Trophoblast cell (in vitro differentiated cells and primary cell): ENCODE results near the gene CTSW.

Source experiments
- DNase-seq, 2 donors: peaks; one replicate each; pipeline ENCODE4 v3.0.0-alpha.2; 2016
- H2AFZ ChIP-seq: 2 replicates; pipeline ENCODE4 v1.6.1; 2013; ENCODE audit warnings: low read length, moderate library complexity, mild to moderate bottlenecking; ENCODE audit not compliant: insufficient read depth, poor library complexity
- H2AK5ac ChIP-seq: 2 replicates; pipeline ENCODE4 v1.6.1; 2013; ENCODE audit warnings: mild to moderate bottlenecking, low read length
- H2BK120ac ChIP-seq: 2 replicates; pipeline ENCODE4 v1.6.1; 2013; ENCODE audit warnings: low read length, mild to moderate bottlenecking, moderate library complexity; ENCODE audit not compliant: insufficient read depth, poor library complexity
- H2BK12ac ChIP-seq: 2 replicates; pipeline ENCODE4 v1.6.1; 2013; ENCODE audit warnings: mild to moderate bottlenecking, low read length, moderate library complexity
- H2BK5ac ChIP-seq: 2 replicates; pipeline ENCODE4 v1.6.1; 2013; ENCODE audit warnings: low read length, low read depth, moderate library complexity, mild to moderate bottlenecking; ENCODE audit not compliant: poor library complexity
- H3K14ac ChIP-seq: 2 replicates; pipeline ENCODE4 v1.6.1; 2013; ENCODE audit warnings: mild to moderate bottlenecking, low read length
- H3K18ac ChIP-seq: 2 replicates; pipeline ENCODE4 v1.6.1; 2013; ENCODE audit warnings: mild to moderate bottlenecking, low read length
- H3K23ac ChIP-seq: 2 replicates; pipeline ENCODE4 v1.6.1; 2013; ENCODE audit warnings: low read length
- H3K27ac ChIP-seq: 2 replicates; pipeline ENCODE4 v1.5.1; 2013; ENCODE audit warnings: low read depth, mild to moderate bottlenecking, inconsistent platforms, low read length, moderate library complexity
- H3K27me3 ChIP-seq: 2 replicates; pipeline ENCODE4 v1.6.1; 2013; ENCODE audit warnings: inconsistent platforms, mild to moderate bottlenecking, low read length, moderate library complexity; ENCODE audit not compliant: insufficient read depth
- H3K36me3 ChIP-seq, 2 experiments: 1 replicate in 1 of 2; 2 replicates in 1 of 2; pipeline ENCODE4 v1.6.1; 2013; ENCODE audit warnings: low read length in 2 of 2, mild to moderate bottlenecking in 2 of 2, moderate library complexity in 1 of 2; ENCODE audit not compliant: insufficient read depth in 2 of 2, control insufficient read depth in 1 of 2
- H3K4ac ChIP-seq: 2 replicates; pipeline ENCODE4 v1.6.1; 2013; ENCODE audit warnings: low read depth, mild to moderate bottlenecking, low read length, moderate library complexity
- H3K4me1 ChIP-seq, 2 experiments: 1 replicate in 1 of 2; 2 replicates in 1 of 2; pipeline ENCODE4 v1.6.1; 2013; ENCODE audit warnings: low read length in 2 of 2, mild to moderate bottlenecking in 2 of 2, moderate library complexity in 1 of 2; ENCODE audit not compliant: insufficient read depth in 2 of 2, control insufficient read depth in 1 of 2
- H3K4me2 ChIP-seq: 2 replicates; pipeline ENCODE4 v1.6.1; 2013; ENCODE audit warnings: inconsistent platforms, mild to moderate bottlenecking, low read length, moderate library complexity
- H3K4me3 ChIP-seq: 2 replicates; pipeline ENCODE4 v1.5.1; 2013; ENCODE audit warnings: mild to moderate bottlenecking, low read depth, low read length, inconsistent platforms
- H3K79me1 ChIP-seq: one replicate; pipeline ENCODE4 v1.6.1; 2013; ENCODE audit warnings: low read length
- H3K79me2 ChIP-seq: 2 replicates; pipeline ENCODE4 v1.6.1; 2013; ENCODE audit warnings: low read length, mild to moderate bottlenecking; ENCODE audit not compliant: control insufficient read depth, insufficient read depth, poor library complexity
- H3K9ac ChIP-seq: 2 replicates; pipeline ENCODE4 v1.6.1; 2013; ENCODE audit warnings: mild to moderate bottlenecking, low read length
- H3K9me3 ChIP-seq: 2 replicates; pipeline ENCODE4 v1.6.1; 2013; ENCODE audit warnings: low read depth, mild to moderate bottlenecking, control low read depth, inconsistent platforms, low read length; ENCODE audit not compliant: insufficient read depth
- H4K12ac ChIP-seq: 2 replicates; pipeline ENCODE4 v1.6.1; 2013; ENCODE audit warnings: low read depth, mild to moderate bottlenecking, low read length, moderate library complexity
- H4K8ac ChIP-seq: 2 replicates; pipeline ENCODE4 v1.6.1; 2013; ENCODE audit warnings: low read depth, mild to moderate bottlenecking, low read length, moderate library complexity
- H4K91ac ChIP-seq: one replicate; pipeline ENCODE4 v1.6.1; 2013; ENCODE audit warnings: low read depth, mild to moderate bottlenecking, low read length, moderate library complexity
- WGBS: extraction: QIAGEN DNeasy Blood & Tissue Kit; methylation state at CpG from one replicate; pipeline ENCODE4 v1.1.7; 2013; ENCODE audit warnings: missing lambda C conversion rate; ENCODE audit not compliant: insufficient read length, insufficient coverage; ENCODE audit errors: extremely low coverage; 5-methylcytosine and 5-hydroxymethylcytosine counted together

The CTSW gene

DNA sequence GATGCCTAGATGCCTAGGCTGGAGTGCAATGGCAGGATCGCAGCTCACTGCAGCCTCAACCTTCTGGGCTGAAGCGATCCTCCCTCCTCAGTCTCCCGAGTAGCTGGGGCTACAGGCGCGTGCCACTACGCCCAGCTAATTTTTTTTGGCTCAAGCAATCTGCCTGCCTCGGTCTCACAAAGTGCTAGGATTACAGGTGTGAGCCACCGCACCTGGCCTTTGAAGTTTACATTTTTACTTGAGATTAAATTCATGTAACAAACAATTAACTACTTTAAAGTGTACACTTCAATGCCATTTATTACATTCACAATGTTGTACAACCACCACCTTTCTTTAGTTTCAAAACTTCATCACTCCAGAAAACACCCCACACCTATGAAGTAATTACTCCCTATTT is 24.1 kb downstream of the CTSW start:
- H3K79me1 ChIP-seq, result peaks cover 20% of the 10 kb centered on the region
- H2BK12ac ChIP-seq, result no peak overlapping the region
- no peak for DNase-seq
- H3K4me1 ChIP-seq, result peaks cover 33 to 38% of the 10 kb centered on the region in 2 experiments
- no CpG with 5 or more reads among the region's 8 CpGs for WGBS
- no peak overlapping the region for H3K9ac ChIP-seq
- H3K18ac ChIP-seq, result no peak overlapping the region
- no peak overlapping the region for H3K4me3 ChIP-seq
- no peak overlapping the region for H4K12ac ChIP-seq
- H3K4me2 ChIP-seq, result no peak overlapping the region
- no peak overlapping the region for H2AK5ac ChIP-seq
- peak overlapping the region; percentile 55 for H2BK120ac ChIP-seq
- no peaks in the 10 kb centered on the region for H3K36me3 ChIP-seq
- H2AFZ ChIP-seq, result no peak overlapping the region
- no peaks in the 10 kb centered on the region for H3K9me3 ChIP-seq
- H3K79me2 ChIP-seq, result peaks cover 8% of the 10 kb centered on the region
- no peak overlapping the region for H2BK5ac ChIP-seq
- no peak overlapping the region for H3K23ac ChIP-seq
- H3K27me3 ChIP-seq, result peaks cover 13% of the 10 kb centered on the region
- H3K27ac ChIP-seq, result no peak overlapping the region
- no peak overlapping the region for H4K8ac ChIP-seq
- peak overlapping the region; percentile 16 for H4K91ac ChIP-seq
- H3K14ac ChIP-seq, result no peak overlapping the region
- H3K4ac ChIP-seq, result no peak overlapping the region

DNA sequence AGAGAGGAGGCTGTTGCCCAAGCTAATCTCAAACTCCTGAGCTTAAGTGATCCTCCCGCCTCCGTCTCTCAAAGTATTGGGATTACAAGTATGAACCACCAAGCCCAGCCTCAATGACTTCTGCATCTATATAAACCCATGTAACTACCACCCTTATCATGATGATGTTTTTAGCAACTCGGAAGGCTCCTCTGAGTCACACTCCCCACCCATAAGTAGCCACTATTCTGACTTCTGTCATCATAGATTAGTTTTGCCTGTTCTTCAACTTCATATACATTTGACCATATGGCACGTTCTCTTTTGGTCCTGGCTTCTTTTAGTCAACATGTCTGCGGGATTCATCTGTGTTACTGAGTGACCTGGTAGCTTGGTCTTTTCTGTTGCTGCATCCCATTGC is 27.0 kb downstream of the CTSW start:
- H3K79me2 ChIP-seq, result no peaks in the 10 kb centered on the region
- H3K18ac ChIP-seq, result no peak overlapping the region
- H3K4me1 ChIP-seq, result peaks cover 17 to 22% of the 10 kb centered on the region in 2 experiments
- H4K8ac ChIP-seq, result no peak overlapping the region
- no peak overlapping the region for H3K23ac ChIP-seq
- no CpG with 5 or more reads among the region's 5 CpGs for WGBS
- H3K36me3 ChIP-seq, result no peaks in the 10 kb centered on the region
- DNase-seq, result peak in 1 of 2 donors; percentile 42
- H3K27me3 ChIP-seq, result no peaks in the 10 kb centered on the region
- no peak overlapping the region for H2BK12ac ChIP-seq
- H3K4me3 ChIP-seq, result no peak overlapping the region
- peaks cover 7% of the 10 kb centered on the region for H3K79me1 ChIP-seq
- H3K4me2 ChIP-seq, result no peak overlapping the region
- no peak overlapping the region for H3K27ac ChIP-seq
- H3K4ac ChIP-seq, result no peak overlapping the region
- no peak overlapping the region for H4K12ac ChIP-seq
- no peaks in the 10 kb centered on the region for H3K9me3 ChIP-seq
- no peak overlapping the region for H2AFZ ChIP-seq
- H2BK120ac ChIP-seq, result no peak overlapping the region
- no peak overlapping the region for H4K91ac ChIP-seq
- no peak overlapping the region for H3K9ac ChIP-seq
- H2AK5ac ChIP-seq, result no peak overlapping the region
- no peak overlapping the region for H3K14ac ChIP-seq
- H2BK5ac ChIP-seq, result no peak overlapping the region

DNA sequence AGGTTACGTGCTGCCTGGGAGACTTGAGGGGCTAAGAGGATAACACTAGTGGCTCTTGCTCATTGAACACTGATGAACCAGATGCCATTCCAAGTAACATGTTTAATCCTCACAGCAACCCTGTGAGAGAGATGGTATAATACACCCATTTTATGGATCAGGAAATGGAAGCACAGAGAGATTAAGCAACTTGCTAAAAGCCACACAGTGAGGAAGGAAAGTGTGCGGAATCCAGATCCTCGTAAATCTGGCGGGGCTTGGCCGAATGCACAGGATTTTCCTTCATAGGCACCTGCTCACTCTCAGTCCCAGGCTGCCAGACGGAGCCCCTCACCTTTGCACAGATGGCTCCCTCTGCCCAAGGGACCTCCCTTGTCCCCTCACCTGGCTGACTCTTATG is 28.2 kb downstream of the CTSW start:
- peaks cover 10 to 11% of the 10 kb centered on the region in 2 experiments for H3K4me1 ChIP-seq
- no peak overlapping the region for H3K27ac ChIP-seq
- no CpG with 5 or more reads among the region's 6 CpGs for WGBS
- no peak overlapping the region for H2BK120ac ChIP-seq
- H3K23ac ChIP-seq, result no peak overlapping the region
- H3K14ac ChIP-seq, result no peak overlapping the region
- H4K12ac ChIP-seq, result no peak overlapping the region
- H4K91ac ChIP-seq, result no peak overlapping the region
- H3K9me3 ChIP-seq, result no peaks in the 10 kb centered on the region
- H2BK12ac ChIP-seq, result no peak overlapping the region
- no peak overlapping the region for H3K9ac ChIP-seq
- no peak overlapping the region for H2AK5ac ChIP-seq
- H3K27me3 ChIP-seq, result no peaks in the 10 kb centered on the region
- H4K8ac ChIP-seq, result no peak overlapping the region
- H3K36me3 ChIP-seq, result no peaks in the 10 kb centered on the region
- no peak overlapping the region for H3K4me2 ChIP-seq
- H2BK5ac ChIP-seq, result no peak overlapping the region
- no peak overlapping the region for H2AFZ ChIP-seq
- no peak for DNase-seq
- H3K4me3 ChIP-seq, result no peak overlapping the region
- H3K18ac ChIP-seq, result no peak overlapping the region
- H3K79me1 ChIP-seq, result peaks cover 4% of the 10 kb centered on the region
- no peak overlapping the region for H3K4ac ChIP-seq
- no peaks in the 10 kb centered on the region for H3K79me2 ChIP-seq

DNA sequence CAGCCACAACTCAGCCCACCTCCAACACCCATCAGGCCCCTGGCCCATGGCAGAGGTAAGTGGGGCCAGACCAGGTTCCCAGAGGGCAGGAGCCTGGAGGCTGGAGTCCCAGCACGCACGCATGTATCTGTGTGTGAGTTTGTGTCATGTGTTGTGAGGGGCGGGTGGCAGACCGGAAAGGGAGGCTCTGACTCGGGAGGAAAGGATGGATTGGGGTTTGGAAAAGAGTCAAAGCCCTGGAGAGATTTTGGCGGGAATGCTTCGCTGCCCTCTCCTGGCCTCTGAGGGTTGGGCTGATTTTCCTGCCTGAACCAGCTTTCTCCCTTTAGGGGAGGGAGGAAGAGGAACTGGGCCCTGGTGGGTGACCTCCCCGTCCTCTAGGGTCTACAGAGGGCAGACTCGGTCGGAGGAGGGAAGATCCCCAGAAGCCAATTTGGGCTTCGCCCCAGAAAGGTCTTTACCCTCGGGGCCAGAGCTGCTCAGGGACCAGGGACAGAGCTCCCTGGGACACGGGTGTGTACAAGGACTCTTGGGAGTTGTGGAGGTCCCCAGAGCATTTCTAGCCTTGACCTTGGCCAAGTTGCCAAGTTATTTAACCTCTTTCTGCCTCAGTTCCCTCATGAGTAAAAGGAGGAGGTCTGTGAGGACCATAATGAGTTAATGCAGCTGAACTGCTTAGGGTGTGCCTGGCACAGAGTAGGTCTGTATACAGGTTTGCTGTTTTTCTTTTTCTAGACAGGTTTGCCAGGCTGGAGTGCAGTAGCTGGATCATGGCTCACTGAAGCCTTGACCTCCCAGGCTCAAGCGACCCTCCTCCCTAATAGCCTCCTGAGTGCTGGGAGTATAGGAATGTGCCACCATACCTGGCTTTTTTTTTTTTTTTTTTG is 32.3 kb downstream of the CTSW start:
- H2BK12ac ChIP-seq, result peak overlapping the region; percentile 25
- H2AFZ ChIP-seq, result no peak overlapping the region
- H4K91ac ChIP-seq, result peak overlapping the region; percentile 8
- no peaks in the 10 kb centered on the region for H3K79me2 ChIP-seq
- H3K36me3 ChIP-seq, result peaks cover 0 to 3% of the 10 kb centered on the region in 2 experiments
- H4K8ac ChIP-seq, result peak overlapping the region; percentile 30
- H3K9ac ChIP-seq, result no peak overlapping the region
- no peaks in the 10 kb centered on the region for H3K9me3 ChIP-seq
- H3K4me3 ChIP-seq, result no peak overlapping the region
- H3K4ac ChIP-seq, result no peak overlapping the region
- H3K14ac ChIP-seq, result no peak overlapping the region
- peaks cover 23 to 25% of the 10 kb centered on the region in 2 experiments for H3K4me1 ChIP-seq
- H3K4me2 ChIP-seq, result no peak overlapping the region
- WGBS, result no CpG with 5 or more reads among the region's 14 CpGs
- no peak overlapping the region for H3K23ac ChIP-seq
- peak overlapping the region; percentile 14 for H2AK5ac ChIP-seq
- H3K79me1 ChIP-seq, result peaks cover 12% of the 10 kb centered on the region
- DNase-seq, result no peak
- no peaks in the 10 kb centered on the region for H3K27me3 ChIP-seq
- H3K18ac ChIP-seq, result peak overlapping the region; percentile 9
- H2BK5ac ChIP-seq, result no peak overlapping the region
- no peak overlapping the region for H2BK120ac ChIP-seq
- no peak overlapping the region for H3K27ac ChIP-seq
- H4K12ac ChIP-seq, result peak overlapping the region; percentile 12
